Measurements from ENCODE around the gene RAP1GAP.

RAP1GAP gene

DNA sequence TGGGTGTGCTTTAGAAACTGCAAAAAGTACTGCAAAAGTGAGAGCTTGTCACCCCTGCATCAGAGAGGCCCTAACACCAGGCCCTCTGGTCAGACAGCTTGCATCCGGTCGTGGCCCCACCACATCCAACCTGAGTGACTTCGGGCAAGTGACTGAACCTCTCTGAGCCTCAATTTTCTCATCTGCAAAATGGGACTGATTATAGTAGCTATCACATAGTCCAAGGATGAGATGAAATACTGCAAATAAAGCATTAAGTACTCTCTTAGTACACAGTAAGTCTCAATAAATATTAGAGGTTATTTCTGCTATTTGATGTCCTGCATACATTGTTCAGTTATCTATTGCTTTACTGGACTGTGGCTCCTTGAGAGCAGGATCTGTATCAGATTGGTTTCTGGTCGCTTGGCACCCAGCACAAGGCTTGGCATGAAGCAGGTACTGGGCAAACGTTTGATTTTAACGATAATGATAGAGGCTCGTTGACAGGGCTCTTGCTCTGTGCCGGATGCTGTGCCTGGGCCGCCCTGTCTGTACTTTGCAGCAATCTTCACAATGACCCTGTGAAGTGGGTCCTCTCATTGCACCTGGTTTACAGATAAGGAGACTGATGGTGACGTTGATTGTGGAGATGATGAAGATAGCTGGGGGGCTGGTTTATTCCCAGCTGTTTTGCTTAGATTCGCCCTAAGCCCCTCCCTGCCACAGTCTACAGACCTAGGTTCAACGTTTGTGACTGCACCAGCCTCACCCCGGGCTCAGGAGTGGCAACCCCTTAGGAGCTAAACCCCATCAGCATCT lies 43.6 kb downstream of the RAP1GAP start:
- no peaks in the 10 kb centered on the region for H3K4me1 ChIP-seq (ENCODE audit: insufficient read depth, low read length, severe bottlenecking)
- no peak overlapping the region for H2AFZ ChIP-seq (ENCODE audit: low read length)
- H3F3A ChIP-seq (ENCODE audit: insufficient read depth, low read length), result no peaks in the 10 kb centered on the region
- H3K27me3 ChIP-seq (ENCODE audit: insufficient read depth, low read length), result no peaks in the 10 kb centered on the region
- H3K36me3 ChIP-seq (ENCODE audit: insufficient read depth, low read length), result no peaks in the 10 kb centered on the region
- no peak overlapping the region for H3K4me3 ChIP-seq (ENCODE audit: low read depth, low read length, poor library complexity, severe bottlenecking)
- no peak overlapping the region for H3K4me2 ChIP-seq (ENCODE audit: low read length)
- no peaks in the 10 kb centered on the region for H3K9me2 ChIP-seq (ENCODE audit: low read depth, low read length)
- TF ChIP-seq, protein P1, sequence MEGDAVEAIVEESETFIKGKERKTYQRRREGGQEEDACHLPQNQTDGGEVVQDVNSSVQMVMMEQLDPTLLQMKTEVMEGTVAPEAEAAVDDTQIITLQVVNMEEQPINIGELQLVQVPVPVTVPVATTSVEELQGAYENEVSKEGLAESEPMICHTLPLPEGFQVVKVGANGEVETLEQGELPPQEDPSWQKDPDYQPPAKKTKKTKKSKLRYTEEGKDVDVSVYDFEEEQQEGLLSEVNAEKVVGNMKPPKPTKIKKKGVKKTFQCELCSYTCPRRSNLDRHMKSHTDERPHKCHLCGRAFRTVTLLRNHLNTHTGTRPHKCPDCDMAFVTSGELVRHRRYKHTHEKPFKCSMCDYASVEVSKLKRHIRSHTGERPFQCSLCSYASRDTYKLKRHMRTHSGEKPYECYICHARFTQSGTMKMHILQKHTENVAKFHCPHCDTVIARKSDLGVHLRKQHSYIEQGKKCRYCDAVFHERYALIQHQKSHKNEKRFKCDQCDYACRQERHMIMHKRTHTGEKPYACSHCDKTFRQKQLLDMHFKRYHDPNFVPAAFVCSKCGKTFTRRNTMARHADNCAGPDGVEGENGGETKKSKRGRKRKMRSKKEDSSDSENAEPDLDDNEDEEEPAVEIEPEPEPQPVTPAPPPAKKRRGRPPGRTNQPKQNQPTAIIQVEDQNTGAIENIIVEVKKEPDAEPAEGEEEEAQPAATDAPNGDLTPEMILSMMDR (IDR thresholded peaks at IDR 0.05; ENCODE audit: low read length), result no peak
- no peak for TF ChIP-seq EZH2 (IDR thresholded peaks at IDR 0.05; ENCODE audit: borderline replicate concordance, low read length)
- H3K79me2 ChIP-seq (ENCODE audit: insufficient read depth, low read length), result no peaks in the 10 kb centered on the region
- H3K9me3 ChIP-seq (ENCODE audit: low read length), result no peaks in the 10 kb centered on the region
- H3K9ac ChIP-seq (ENCODE audit: low read length), result no peak overlapping the region
- no peaks in the 10 kb centered on the region for H4K20me1 ChIP-seq (ENCODE audit: insufficient read depth, low read length)
- no peak overlapping the region for H3K27ac ChIP-seq (ENCODE audit: low read depth, low read length, poor library complexity, severe bottlenecking)

DNA sequence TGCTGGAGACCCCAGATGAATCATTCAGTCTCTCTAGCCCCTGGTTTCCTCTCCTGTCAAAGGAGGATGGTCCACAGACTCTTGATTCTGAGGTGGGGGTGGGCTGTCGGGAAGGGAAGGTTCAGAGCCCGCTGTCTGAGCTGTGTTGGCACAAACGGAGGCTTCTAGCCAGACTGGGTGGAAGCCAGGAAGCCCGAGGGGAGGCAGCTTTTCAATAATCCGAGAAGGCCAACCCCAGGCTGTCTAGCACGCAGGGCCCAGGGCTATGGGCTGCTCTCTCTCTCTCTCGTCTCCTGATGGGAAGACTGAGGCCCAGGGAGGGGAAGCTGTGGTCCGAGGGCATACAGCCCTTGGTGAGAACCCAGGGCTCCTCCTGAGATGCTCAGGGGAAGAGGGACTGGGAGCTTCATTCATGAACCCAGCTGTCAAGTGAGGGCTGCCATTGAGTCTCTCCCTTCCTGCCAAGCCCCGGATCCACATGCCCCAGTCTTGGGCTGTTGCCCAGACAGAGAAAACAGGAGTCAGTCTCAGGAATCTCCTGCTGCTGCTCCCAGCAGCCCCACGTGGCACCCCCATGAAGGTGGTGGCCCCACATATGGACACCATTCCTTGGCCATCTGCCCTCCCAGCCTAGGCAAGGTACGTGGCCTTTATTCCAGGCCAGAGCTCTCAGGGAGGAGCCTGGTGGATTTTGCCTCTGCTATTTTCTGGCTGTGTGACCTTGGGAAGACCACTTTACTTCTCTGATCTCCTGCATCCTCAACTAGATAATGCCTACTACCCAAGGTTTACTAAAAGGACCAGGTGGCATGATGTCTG lies 44.4 kb downstream of the RAP1GAP start:
- H3K4me1 ChIP-seq (ENCODE audit: insufficient read depth, low read length, severe bottlenecking), result no peaks in the 10 kb centered on the region
- H3F3A ChIP-seq (ENCODE audit: insufficient read depth, low read length), result no peaks in the 10 kb centered on the region

DNA sequence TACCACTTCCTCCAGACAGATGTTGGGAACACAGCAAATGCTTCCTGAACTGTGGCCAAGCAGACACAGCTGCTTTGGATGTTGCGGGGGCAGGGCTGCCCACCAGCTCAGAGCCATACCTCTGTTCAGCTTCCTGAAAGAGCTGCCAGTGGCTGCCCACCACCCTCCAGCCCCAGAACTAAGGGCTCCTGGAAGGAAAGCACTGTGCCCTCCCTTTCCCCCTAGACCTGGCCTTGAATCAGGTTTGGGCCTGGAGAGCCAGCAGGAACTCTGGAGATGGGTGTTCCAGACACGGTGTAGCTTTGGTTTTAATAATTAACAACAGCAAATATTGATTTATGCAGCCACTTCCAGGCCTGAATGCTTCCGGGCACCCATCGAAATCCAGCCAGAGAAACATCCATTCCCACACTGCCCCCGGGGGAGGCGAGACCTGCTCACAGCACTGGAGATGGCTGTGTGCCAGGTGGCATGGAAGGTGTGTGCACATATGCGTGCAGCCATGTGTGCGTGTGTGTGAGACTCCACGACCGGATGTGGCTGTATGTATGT lies 45.7 kb downstream of the RAP1GAP start:
- no peak overlapping the region for H3K27ac ChIP-seq (ENCODE audit: low read depth, low read length, poor library complexity, severe bottlenecking)
- no peaks in the 10 kb centered on the region for H3K79me2 ChIP-seq (ENCODE audit: insufficient read depth, low read length)
- no peaks in the 10 kb centered on the region for H3K36me3 ChIP-seq (ENCODE audit: insufficient read depth, low read length)
- no peaks in the 10 kb centered on the region for H3K9me3 ChIP-seq (ENCODE audit: low read length)
- TF ChIP-seq, protein P1 (IDR thresholded peaks at IDR 0.05; ENCODE audit: low read length), result no peak
- TF ChIP-seq EZH2 (IDR thresholded peaks at IDR 0.05; ENCODE audit: borderline replicate concordance, low read length), result no peak
- H3F3A ChIP-seq (ENCODE audit: insufficient read depth, low read length), result no peaks in the 10 kb centered on the region
- H4K20me1 ChIP-seq (ENCODE audit: insufficient read depth, low read length), result no peaks in the 10 kb centered on the region
- no peak overlapping the region for H3K9ac ChIP-seq (ENCODE audit: low read length)
- no peaks in the 10 kb centered on the region for H3K27me3 ChIP-seq (ENCODE audit: insufficient read depth, low read length)
- H3K4me2 ChIP-seq (ENCODE audit: low read length), result no peak overlapping the region
- no peak overlapping the region for H2AFZ ChIP-seq (ENCODE audit: low read length)
- no peak overlapping the region for H3K4me3 ChIP-seq (ENCODE audit: low read depth, low read length, poor library complexity, severe bottlenecking)
- no peaks in the 10 kb centered on the region for H3K9me2 ChIP-seq (ENCODE audit: low read depth, low read length)
- H3K4me1 ChIP-seq (ENCODE audit: insufficient read depth, low read length, severe bottlenecking), result no peaks in the 10 kb centered on the region

More for the DNA sequence above, 44.4 kb downstream of the RAP1GAP start:
- H3K9me2 ChIP-seq (ENCODE audit: low read depth, low read length), result no peaks in the 10 kb centered on the region
- no peak overlapping the region for H3K4me3 ChIP-seq (ENCODE audit: low read depth, low read length, poor library complexity, severe bottlenecking)
- H3K27me3 ChIP-seq (ENCODE audit: insufficient read depth, low read length), result no peaks in the 10 kb centered on the region
- no peaks in the 10 kb centered on the region for H3K36me3 ChIP-seq (ENCODE audit: insufficient read depth, low read length)
- H2AFZ ChIP-seq (ENCODE audit: low read length), result no peak overlapping the region
- no peaks in the 10 kb centered on the region for H4K20me1 ChIP-seq (ENCODE audit: insufficient read depth, low read length)
- H3K27ac ChIP-seq (ENCODE audit: low read depth, low read length, poor library complexity, severe bottlenecking), result no peak overlapping the region
- no peak overlapping the region for H3K4me2 ChIP-seq (ENCODE audit: low read length)
- H3K9ac ChIP-seq (ENCODE audit: low read length), result no peak overlapping the region
- no peaks in the 10 kb centered on the region for H3K79me2 ChIP-seq (ENCODE audit: insufficient read depth, low read length)
- H3K9me3 ChIP-seq (ENCODE audit: low read length), result no peaks in the 10 kb centered on the region
- TF ChIP-seq, protein P1 (IDR thresholded peaks at IDR 0.05; ENCODE audit: low read length), result no peak
- TF ChIP-seq EZH2 (IDR thresholded peaks at IDR 0.05; ENCODE audit: borderline replicate concordance, low read length), result no peak
